ENCODE measurements around the gene LYZL1.
A peak's percentile ranks its signal among the peaks of the same experiment; 100 is the strongest.
"Not testable (repeated sequence)": the region's sequence is repeated elsewhere in the genome, so short reads cannot be mapped to it uniquely, and the experiment has no call there.

The LYZL1 gene

DNA sequence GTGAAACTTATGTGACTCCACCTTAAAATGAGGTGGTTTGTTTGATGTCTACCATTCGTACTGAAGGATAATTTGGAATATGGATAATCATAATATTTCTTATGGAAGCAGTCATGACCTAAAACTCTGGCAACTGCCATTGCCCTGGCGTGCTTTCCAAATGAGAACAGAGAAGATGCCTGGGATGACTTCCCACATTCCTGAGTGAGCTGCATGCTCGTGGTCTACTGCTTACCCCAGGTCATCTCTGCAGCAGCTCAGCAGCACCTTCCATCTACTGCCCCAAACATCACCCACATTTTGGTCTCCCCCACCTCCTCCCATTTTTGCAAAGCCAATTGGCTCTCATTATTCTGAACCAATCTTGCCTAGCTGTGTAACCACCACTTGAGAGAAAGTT is 40.1 kb downstream of the LYZL1 start:
- no peak for DNase-seq

DNA sequence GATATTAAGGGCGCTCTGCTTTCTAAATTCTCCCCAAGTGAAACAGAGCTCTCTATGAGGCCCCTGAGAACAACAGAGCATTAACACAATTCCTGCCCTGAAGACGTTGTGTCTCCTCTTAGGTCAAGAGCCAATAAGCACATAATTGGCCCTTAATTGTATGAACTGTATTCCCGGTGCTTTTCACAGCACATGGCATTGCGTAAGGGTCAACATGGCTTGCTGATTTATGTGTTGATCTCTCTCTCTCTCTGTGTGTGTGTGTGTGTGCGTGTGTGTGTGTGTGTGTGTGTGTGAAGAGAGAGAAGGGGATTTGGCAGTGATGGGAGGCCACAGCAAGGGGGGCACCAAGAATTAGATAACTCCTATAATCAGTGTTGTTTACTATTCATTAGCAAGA is 40.5 kb downstream of the LYZL1 start:
- no peak for DNase-seq

DNA sequence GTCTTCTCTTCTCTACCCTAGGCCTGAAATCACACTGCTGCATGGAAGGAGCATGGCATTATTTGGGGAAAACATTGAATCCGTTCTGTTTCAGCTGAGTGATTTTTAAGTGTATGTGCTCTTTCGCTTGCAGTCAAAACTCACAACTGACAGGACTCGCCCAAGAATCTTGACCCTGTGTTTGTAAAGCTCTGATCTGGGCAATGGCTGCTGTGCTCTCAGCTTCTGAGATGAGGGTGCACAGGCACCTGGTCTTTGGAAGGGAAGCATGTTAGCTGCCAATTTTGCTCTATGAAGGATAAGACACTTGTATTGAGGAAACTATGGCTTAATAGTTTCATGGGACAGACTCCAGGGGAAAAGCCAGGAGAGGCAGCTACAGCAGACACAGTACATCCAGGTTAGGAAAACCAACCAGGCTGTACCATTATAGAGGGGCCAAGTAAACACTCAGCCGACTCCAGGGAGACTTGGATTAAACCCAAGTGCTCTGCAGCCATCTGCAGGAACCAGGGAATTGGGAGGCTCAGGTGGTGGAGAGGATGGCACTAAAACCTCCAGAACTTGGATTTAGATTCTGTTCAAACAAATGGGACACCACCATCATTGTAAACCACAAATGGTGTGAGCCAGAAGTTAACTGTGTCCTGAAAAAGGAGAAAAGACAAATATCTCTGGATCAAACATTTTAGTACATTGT is 43.3 kb downstream of the LYZL1 start:
- no peak for DNase-seq

DNA sequence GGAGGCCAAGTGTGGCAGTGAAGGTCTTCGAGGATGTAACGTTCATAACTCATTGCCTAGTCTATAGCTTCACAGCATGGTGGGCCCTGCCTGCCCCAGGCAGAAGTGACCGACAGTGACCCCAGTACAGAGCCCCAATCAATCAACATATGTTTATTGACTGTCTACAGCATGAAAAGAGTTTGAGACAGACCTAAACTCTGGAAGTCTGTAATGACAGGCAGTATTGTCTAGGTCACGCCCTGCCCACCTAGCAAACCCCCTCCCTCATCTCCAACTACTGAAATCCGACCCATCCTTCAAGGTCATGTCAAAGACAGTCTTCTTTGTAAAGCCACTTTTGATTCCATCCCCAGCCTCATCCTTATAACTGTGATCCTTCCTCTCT is 43.9 kb downstream of the LYZL1 start:
- no peak for DNase-seq

DNA sequence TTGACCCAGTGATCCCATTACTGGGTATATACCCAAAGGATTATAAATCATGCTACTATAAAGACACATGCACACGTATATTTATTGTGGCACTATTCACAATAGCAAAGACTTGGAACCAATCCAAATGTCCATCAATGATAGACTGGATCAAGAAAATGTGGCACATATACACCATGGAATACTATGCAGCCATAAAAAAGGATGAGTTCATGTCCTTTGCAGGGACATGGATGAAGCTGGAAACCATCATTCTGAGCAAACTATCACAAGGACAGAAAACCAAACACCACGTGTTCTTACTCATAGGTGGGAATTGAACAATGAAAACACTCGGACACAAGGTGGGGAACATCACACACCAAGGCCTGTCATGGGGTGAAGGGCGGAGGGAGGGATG is 48.7 kb downstream of the LYZL1 start:
- not testable (repeated sequence) for DNase-seq

DNA sequence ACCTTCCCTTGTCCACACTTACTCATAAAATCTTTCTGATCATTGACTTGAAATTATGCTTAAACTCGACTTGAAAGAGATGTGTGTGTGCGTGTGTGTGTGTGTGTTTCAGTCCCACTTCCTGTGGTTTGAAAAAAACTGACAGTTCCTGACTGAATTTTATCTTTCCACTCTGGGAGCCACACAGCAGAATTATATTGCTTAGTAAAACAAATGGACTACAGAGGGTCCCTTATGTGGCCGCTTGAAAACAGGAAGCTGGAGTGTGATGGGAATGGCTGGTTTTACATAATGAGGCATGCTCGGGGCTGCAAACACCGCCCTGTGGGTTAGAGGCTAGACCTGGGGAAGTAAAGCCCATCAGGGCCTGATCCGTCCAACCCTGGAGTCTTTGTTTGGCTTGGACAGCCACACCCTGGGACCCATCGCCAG is 54.8 kb downstream of the LYZL1 start:
- DNase-seq = no peak

DNA sequence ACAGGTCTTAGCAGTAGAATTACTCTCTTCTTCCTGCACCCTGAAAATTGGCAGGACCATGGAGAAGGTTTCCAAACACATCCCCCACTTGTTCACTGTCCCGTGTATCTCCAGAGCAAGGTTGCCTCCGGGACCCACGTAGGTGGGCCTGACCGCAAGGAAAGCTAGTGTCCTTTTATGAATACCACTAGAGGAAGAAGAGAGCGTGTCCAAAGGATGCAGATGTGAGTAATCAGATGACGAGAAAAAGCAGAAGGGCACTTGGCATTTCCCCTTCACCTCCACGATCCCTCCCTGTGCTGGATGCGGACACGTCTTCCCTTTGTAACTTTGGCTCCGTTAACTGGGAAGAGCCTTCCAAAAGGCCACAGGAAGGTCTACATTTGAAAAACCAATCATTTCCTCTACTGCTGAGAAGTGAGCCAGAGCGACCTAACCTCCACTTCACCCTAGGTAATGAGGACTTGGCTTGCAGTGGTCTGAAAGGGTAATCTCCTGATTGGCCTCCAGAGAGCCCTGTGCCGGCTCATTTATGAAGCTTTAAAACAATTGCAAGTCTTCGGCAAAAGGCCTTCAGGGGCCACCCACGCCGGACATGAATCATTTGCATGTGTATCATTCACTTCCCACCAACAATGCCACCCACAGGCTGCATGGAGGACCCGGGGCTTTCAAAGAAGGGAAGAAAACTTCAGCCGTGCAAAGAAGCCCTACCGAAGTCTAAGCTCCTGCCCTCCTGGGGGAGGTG is 55.4 kb downstream of the LYZL1 start:
- peak in 2 of 56 donors; percentile 1 to 5 for DNase-seq

DNA sequence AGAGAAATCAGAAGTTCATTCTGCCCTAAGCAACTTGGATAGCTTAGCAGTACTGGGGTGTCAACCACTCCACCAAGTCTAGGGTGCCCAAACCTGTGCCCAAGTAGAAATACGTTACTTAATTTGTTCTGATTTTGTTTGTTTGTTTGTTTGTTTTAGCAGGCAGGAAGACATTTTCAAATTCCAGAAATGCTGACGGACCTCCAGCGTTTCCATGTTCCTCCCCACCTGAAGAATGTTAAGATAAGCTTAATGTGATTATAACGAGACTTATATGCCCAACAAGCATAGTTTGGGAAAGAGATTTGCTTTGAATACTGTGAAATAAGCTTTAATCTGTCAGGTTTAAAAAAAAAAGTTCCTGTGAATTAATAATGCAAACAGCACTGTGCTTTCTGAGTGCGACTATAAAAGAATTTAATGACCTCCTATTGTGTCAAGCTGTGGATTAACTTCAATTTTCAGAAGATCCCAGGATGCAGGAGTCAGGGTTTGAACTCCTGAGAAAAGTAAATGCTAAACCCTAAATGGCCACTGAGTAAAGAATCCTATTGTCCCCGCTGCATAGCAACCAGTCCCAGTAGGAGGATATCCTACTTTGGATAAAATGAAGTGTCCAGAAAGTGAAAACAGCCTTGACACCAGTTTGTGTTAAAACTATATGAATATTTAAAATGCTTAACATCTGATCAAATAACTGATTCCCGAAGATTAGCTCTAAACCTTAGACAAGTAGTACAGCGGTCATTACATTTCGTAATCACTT is 56.5 kb downstream of the LYZL1 start:
- no peak for DNase-seq

DNA sequence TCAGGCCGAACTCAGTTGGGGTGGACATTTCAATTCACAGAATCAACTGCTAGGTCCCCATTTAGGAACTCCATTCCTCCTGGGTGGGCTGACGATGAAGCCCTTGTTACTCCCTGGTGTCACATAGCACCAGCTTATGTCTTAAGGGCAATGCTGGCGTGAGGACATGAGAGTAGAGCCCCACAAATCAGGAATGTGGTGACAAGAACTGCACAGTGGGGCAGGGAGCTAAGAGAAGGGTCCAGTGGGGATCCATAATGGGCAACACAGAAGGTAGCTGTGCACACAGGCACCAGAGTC is 57.0 kb downstream of the LYZL1 start:
- DNase-seq = no peak

DNA sequence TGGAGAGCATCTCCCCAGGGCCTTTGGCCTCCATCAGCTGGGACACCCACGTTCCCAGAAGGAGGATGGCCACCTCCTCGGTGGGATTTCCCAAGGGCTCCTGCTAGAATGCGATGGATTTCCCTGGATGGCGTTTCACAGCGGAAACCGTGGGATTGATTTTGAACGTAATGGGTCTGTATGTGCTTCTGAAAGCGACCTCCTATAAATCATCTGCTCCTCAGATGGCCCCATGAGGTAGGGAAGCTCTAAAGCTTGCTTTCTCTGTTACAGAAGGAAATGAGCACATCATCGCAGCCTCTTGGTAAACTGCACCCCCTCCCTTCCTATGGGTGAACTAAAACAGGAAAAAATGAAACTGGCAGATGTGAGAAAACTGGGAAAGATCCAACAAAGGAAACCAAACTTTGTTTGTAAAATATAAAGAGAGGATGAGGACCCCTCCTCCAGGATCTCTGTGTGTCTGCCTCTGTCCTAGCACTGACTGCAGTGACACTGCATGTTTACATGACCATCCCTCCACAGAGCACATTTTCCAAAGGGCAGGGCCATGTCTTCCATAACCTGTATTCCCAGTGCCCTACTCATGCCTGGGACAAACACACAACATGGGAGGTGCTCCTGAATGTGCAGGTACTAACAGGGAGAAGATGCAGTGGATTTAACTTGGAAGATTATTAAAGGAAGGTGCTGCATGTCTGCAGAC is 57.6 kb downstream of the LYZL1 start:
- no peak for DNase-seq

DNA sequence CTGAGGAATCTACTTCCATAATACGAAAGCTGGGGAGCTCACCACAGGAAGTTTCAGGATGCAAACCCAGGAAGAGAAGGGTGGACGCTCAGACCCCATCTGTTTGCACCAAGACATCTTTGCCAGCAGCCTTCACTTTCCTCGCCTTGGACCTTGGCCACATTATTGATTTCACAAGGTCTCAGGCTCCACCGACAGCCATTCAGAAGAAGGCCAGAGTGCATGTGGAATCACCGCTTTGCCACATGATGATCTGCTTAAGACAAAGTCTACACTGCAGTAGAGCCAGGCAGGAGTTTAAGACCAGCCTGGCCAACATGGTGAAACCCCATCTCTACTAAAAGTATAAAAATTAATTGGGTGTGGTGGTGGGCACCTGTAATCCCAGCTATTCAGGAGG is 60.0 kb downstream of the LYZL1 start:
- DNase-seq = no peak

DNA sequence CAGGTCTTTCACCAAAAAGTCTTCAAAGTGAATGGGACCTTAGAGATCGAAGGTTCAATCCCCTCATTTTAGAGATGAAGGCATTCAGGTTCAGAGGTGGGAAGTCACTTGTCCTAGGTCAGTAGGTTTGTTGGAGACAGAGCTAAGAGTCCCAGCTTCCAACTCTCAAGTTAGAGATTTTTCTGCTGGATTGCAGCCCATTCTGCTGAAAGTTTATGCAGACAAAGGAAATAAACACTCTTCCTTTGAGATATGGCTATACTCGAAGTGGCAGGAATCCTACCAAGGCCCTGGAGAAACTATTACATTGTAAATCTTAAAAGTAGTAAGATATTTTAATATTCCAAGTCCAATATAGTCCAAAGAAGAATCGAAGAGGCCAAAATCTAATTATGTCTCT is 64.4 kb downstream of the LYZL1 start:
- no peak for DNase-seq

DNA sequence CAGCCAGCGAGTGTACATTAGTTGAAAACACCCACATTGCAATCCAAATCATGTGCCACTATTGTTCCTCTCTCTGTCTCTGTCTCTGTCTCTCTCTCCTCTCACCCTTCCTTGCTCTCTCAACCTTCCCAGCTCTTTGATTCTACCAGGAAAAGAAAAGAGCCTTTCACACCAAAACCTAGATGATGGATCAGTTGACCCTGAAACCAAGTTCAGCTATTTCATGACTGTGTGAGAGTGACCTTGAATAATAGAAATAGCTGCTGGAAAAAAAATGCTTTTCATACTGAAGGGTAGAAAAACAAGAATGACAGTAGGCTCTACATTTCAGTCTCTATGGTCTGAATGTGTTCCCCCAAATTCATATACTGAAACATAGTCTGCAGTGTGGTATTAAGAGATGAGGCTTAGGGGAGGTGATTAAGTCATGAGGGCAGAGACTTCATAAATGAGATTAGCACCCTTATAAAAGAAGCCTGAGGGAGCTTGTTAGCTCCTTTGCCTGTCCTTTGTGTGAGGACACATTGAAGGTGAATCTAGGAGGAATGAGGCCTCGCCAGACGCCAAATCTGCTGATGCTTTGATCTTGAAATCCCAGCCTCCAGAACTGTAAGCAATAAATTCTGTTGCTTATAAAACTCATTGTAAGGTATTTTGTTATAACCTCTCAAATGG is 65.2 kb downstream of the LYZL1 start:
- DNase-seq = no peak

DNA sequence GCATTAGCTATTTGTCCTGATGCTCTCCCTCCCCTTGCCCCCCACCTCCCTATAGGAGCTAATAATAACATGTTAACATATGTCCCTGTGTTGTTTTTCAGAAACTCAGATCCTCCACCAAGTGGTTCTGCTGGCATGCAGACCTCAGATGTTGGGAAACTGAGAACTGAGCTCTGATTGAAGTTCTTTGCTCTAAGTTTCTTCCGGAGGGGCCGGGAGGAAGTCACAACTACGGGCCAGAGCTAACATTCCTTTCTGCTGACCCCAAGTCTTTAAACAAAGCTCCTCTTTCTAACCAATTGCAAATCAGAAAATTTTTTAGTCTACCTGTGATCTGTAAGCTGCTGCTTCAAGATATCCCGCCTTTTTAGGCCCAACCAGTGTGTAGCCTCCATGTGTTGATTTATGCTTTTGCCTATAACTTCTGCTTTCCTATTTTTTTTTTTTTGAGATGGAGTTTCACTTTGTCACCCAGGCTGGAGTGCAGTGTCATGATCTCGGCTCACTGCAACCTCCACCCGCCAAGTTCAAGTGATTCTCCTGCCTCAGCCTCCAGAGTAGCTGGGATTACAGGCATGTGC is 66.6 kb downstream of the LYZL1 start:
- no peak for DNase-seq

DNA sequence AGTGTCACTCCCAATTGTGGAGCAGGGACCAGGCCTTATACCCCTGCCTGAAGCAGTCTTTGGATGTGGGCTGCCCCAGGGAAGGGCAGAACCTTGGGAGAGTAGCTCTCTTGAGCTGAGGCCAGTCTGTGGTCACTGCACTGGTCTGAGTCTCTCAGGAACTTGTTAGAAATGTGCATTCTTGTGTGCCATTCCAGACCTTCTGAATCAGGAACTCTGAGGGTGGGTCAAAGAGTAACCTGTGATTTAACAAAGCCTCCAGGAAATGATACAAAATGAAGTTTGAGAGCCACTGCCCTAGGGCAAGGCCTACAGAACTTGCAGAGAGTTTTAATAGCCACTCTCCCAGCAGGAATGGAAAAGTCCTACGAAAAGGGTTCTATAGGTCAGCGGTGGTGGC is 68.1 kb downstream of the LYZL1 start:
- DNase-seq = no peak

DNA sequence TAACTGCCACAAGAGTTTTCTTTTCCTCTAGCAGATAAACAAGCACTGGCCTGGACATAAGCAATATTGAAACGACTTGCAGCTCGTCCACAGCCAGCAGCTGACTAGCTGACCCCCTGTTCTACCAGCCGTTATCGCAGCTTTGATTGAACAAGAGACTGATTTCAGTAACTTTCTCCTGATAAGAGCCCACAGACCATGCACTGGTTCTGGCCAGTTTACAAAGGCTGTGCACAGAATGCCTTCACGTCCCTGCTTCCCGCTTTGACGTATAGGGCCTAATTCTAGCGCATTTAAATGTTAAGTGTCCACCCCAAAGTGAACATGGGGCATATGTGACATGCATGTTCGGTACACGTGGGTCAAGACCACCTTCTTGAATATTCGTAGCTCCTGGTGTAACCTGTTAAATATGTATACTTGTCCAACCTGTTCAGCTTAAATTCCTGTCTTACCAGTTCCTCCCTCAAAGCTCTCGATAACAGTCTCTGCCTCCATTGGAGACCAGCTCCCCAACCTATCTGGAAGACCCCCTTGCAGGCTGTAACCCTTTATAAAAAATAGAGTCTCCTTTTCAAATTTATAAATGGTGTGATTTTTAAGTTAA is 69.2 kb downstream of the LYZL1 start:
- no peak for DNase-seq

DNA sequence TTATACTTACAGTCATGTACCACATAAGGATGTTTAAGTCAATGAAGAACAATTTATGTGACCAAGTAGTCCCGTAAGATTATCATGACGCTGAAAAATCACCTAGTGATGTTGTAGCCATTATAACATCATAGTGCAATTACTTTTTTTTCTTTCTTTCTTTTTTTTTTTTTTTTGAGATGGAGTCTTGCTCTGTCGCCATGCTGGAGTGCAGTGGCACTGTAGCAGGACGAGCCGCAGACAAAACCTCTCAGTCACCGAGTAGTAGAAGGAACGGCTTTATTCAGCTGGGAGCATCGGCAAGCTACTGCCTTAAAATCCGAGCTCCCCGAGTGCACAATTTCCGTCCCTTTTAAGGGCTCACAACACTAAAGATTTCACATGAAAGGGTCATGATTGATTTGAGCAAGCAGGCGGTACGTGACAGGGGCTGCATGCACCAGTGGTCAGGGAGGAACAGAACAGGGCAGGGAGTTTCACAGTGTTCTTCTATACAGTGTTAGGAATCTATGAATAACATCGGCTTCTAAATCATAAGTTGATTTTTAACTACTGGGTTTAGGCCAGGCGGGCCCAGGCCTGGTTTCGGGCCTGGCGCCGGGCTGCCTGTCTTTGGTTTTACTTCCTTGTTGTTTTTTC is 71.5 kb downstream of the LYZL1 start:
- DNase-seq = not testable (repeated sequence)
